Measurements from ENCODE around the gene FTCD. TPM values are rescaled to one million over a fixed set of nuclear protein-coding genes. Genes with fewer than 3 reads are reported as not detected.
A peak's percentile ranks its signal among the peaks of the same experiment; 100 is the strongest.

Gene FTCD
- total and polyA plus RNA-seq, 12 donors: 0.20 to 16.8 (median 1.9) TPM; not detected in 2

- Histone ChIP-seq H3K36me3 (replicated peaks in 1 of 2) (peaks cover 0 to 36% of the 10 kb centered on the region in 2 donors), H3K9me3 (replicated peaks in 1 of 3) (peaks cover 0 to 12% (median 0%) of the 10 kb centered on the region in 3 donors), H3K4me1 (replicated peaks in 1 of 2) (no peaks in the 10 kb centered on the region), H3K27ac (no peak overlapping the region), H3K4me3 (no peak overlapping the region), H3K27me3 (no peaks in the 10 kb centered on the region)
- intact Hi-C loops (cut with DNase I): no loop called here
- no peak for TF ChIP-seq CTCF (IDR thresholded peaks at IDR 0.05)
- TF ChIP-seq POLR2A (IDR thresholded peaks at IDR 0.05): no peak
- WGBS, 4 donors: 89 to 100% (median 92%) methylated on average over 1 to 20 of the region's 20 CpGs
- DNase-seq: peak in 2 of 7 donors; percentile 5 to 38
Measured at GRCh38 chr21:46112725-46113215, 42.6 kb downstream of the FTCD start.

- peak in 5 of 7 donors; percentile 8 to 45 (median 13) for DNase-seq
- intact Hi-C loops (cut with DNase I): no loop called here
- H3K27ac ChIP-seq: no peak overlapping the region
- peaks cover 0 to 31% of the 10 kb centered on the region in 2 donors for H3K36me3 ChIP-seq (replicated peaks in 1 of 2)
- H3K4me3 ChIP-seq: no peak overlapping the region
- 93 to 97% (median 94%) methylated on average over 17 to 69 of the region's 69 CpGs for WGBS, 4 donors
- no peaks in the 10 kb centered on the region for H3K4me1 ChIP-seq (replicated peaks in 1 of 2)
- H3K27me3 ChIP-seq: no peaks in the 10 kb centered on the region
- TF ChIP-seq CTCF (IDR thresholded peaks at IDR 0.05) (no peak), POLR2A (IDR thresholded peaks at IDR 0.05) (no peak)
- peaks cover 0 to 12% (median 0%) of the 10 kb centered on the region in 3 donors for H3K9me3 ChIP-seq (replicated peaks in 1 of 3)
Measured at GRCh38 chr21:46111857-46112724, 43.3 kb downstream of the FTCD start.

- H3K27ac ChIP-seq: no peak overlapping the region
- H3K4me3 ChIP-seq: no peak overlapping the region
- intact Hi-C loops (cut with DNase I): no loop called here
- H3K4me1 ChIP-seq (replicated peaks in 1 of 2): no peaks in the 10 kb centered on the region
- DNase-seq: peak in 1 of 7 donors; percentile 46
- H3K36me3 ChIP-seq (replicated peaks in 1 of 2): peaks cover 0 to 25% of the 10 kb centered on the region in 2 donors
- H3K27me3 ChIP-seq: no peaks in the 10 kb centered on the region
- 80 to 86% (median 84%) methylated on average over 9 to 12 of the region's 12 CpGs; no CpG with 5 or more reads in 1 of the 4 donors for WGBS, 4 donors
- no peak for TF ChIP-seq CTCF (IDR thresholded peaks at IDR 0.05)
- no peak for TF ChIP-seq POLR2A (IDR thresholded peaks at IDR 0.05)
- H3K9me3 ChIP-seq (replicated peaks in 1 of 3): peaks cover 0 to 12% (median 0%) of the 10 kb centered on the region in 3 donors
Measured at GRCh38 chr21:46111193-46111571, 44.2 kb downstream of the FTCD start.

- H3K4me3 ChIP-seq: no peak overlapping the region
- TF ChIP-seq POLR2A (IDR thresholded peaks at IDR 0.05) (no peak), CTCF (IDR thresholded peaks at IDR 0.05) (no peak)
- peaks cover 0 to 12% (median 0%) of the 10 kb centered on the region in 3 donors for H3K9me3 ChIP-seq (replicated peaks in 1 of 3)
- peaks cover 0 to 19% of the 10 kb centered on the region in 2 donors for H3K36me3 ChIP-seq (replicated peaks in 1 of 2)
- intact Hi-C loops (cut with DNase I): no loop called here
- peak in 4 of 7 donors; percentile 10 to 57 (median 12) for DNase-seq
- H3K27me3 ChIP-seq: no peaks in the 10 kb centered on the region
- no peaks in the 10 kb centered on the region for H3K4me1 ChIP-seq (replicated peaks in 1 of 2)
- no peak overlapping the region for H3K27ac ChIP-seq
- WGBS, 4 donors: 74 to 85% (median 80%) methylated on average over 8 to 20 of the region's 20 CpGs
Measured at GRCh38 chr21:46110499-46111192, 44.7 kb downstream of the FTCD start.

Measured in adrenal gland (tissue), 12 donors.